AG04449 (cell line): ENCODE results near the gene DOCK4.

ENCODE experiments used
- CTCF ChIA-PET: fragments of 350-600 bp; formaldehyde crosslinking; extraction: SDS; loops from one replicate; lab custom pipeline; 2021; ENCODE audit warnings: antibody characterized with exemption; lab: Yijun Ruan, JAX
- POLR2A ChIA-PET: fragments of 400-600, 350-600 bp; formaldehyde crosslinking; extraction: SDS; loops from one replicate; lab custom pipeline; 2020; ENCODE audit warnings: antibody characterized with exemption, inconsistent platforms; lab: Yijun Ruan, JAX
- DNase-seq: peaks from one replicate; pipeline ENCODE4 v3.0.0-alpha.2; 2010; ENCODE audit warnings: low read depth, low spot score
- H3K4me3 ChIP-seq: 2 replicates; pipeline ENCODE4 v1.5.1; 2011; ENCODE audit warnings: low read depth, mild to moderate bottlenecking, control low read depth, low read length
- CTCF ChIP-seq: IDR thresholded peaks from one replicate; pipeline ENCODE4 v1.5.1; 2011; ENCODE audit warnings: mild to moderate bottlenecking, moderate library complexity, low read length, control low read depth, inconsistent platforms; ENCODE audit not compliant: insufficient read depth; ENCODE audit errors: missing control alignments

DOCK4 gene

GRCh38 chr7:112138325-112138852 lies 67.8 kb downstream of the DOCK4 start:
- TF ChIP-seq CTCF: no peak
- no peak overlapping the region for H3K4me3 ChIP-seq
- POLR2A ChIA-PET: no interaction called here
- CTCF ChIA-PET: no interaction called here
- DNase-seq: no peak

GRCh38 chr7:112137141-112138101 lies 68.8 kb downstream of the DOCK4 start:
- ChIA-PET POLR2A (no interaction called here), CTCF (no interaction called here)

GRCh38 chr7:112136271-112137008 lies 69.8 kb downstream of the DOCK4 start:
- no peak overlapping the region for H3K4me3 ChIP-seq
- CTCF ChIA-PET: no interaction called here
- DNase-seq: no peak
- POLR2A ChIA-PET: no interaction called here
- TF ChIP-seq CTCF: no peak

More at GRCh38 chr7:112137141-112138101, 68.8 kb downstream of the DOCK4 start:
- no peak overlapping the region for H3K4me3 ChIP-seq
- TF ChIP-seq CTCF: no peak
- DNase-seq: no peak

- POLR2A ChIA-PET: no interaction called here
- no peak for TF ChIP-seq CTCF
- CTCF ChIA-PET: no interaction called here
- DNase-seq: no peak
- no peak overlapping the region for H3K4me3 ChIP-seq
Observed at GRCh38 chr7:112135815-112136214, 70.4 kb downstream of the DOCK4 start.

- CTCF ChIA-PET: no interaction called here
- POLR2A ChIA-PET: no interaction called here
- DNase-seq: no peak
- no peak overlapping the region for H3K4me3 ChIP-seq
- TF ChIP-seq CTCF: no peak
Observed at GRCh38 chr7:112134039-112134438, 72.2 kb downstream of the DOCK4 start.

GRCh38 chr7:112133328-112133727 lies 72.9 kb downstream of the DOCK4 start:
- H3K4me3 ChIP-seq: no peak overlapping the region
- no peak for TF ChIP-seq CTCF
- DNase-seq: no peak
- CTCF ChIA-PET: no interaction called here
- POLR2A ChIA-PET: no interaction called here
